ACC112 (cell line): ENCODE data around the gene NUTM2E.
"Not testable (repeated sequence)": the region's sequence is repeated elsewhere in the genome, so short reads cannot be mapped to it uniquely, and the experiment has no call there.

ENCODE experiments used
- H2AFZ ChIP-seq: fragments of 200-600 bp; sonication (generic); one replicate; pipeline ENCODE4 v1.6.0; 2017; ENCODE audit warnings: antibody characterized with exemption, low read length; ENCODE audit not compliant: unreplicated experiment
- H3K27ac ChIP-seq: fragments of 200-600 bp; sonication (generic); 2 replicates; pipeline ENCODE4 v1.5.1; 2014; ENCODE audit warnings: low read depth, mild to moderate bottlenecking, antibody characterized with exemption, low read length, moderate library complexity
- H3K27me3 ChIP-seq: fragments of 200-600 bp; sonication (generic); 2 replicates; pipeline ENCODE4 v1.6.1; 2014; ENCODE audit warnings: mild to moderate bottlenecking, antibody characterized with exemption, low read length, moderate library complexity, mixed read lengths; ENCODE audit not compliant: insufficient read depth
- H3K36me3 ChIP-seq: fragments of 200-600 bp; sonication (generic); 2 replicates; pipeline ENCODE4 v1.6.1; 2016; ENCODE audit warnings: mild to moderate bottlenecking, antibody characterized with exemption, low read length, moderate library complexity, mixed read lengths; ENCODE audit not compliant: insufficient read depth
- H3K4me1 ChIP-seq: fragments of 200-600 bp; sonication (generic); one replicate; pipeline ENCODE4 v1.6.1; 2016; ENCODE audit warnings: low read length, mixed read lengths; ENCODE audit not compliant: insufficient read depth, unreplicated experiment, control insufficient read depth
- H3K4me3 ChIP-seq: fragments of 200-600 bp; sonication (generic); 2 replicates; pipeline ENCODE4 v1.5.1; 2014; ENCODE audit warnings: mild to moderate bottlenecking, low read depth, low read length
- H3K79me2 ChIP-seq: fragments of 200-600 bp; sonication (generic); one replicate; pipeline ENCODE4 v1.6.0; 2016; ENCODE audit warnings: low read length; ENCODE audit not compliant: control insufficient read depth, unreplicated experiment, insufficient read depth

Gene NUTM2E

GRCh38 chr10:79866903-79867551 lies 40.5 kb downstream of the NUTM2E start:
- H3K36me3 ChIP-seq, H3K27ac ChIP-seq, H3K79me2 ChIP-seq, H3K27me3 ChIP-seq, H3K4me1 ChIP-seq, H3K4me3 ChIP-seq, H2AFZ ChIP-seq: not testable (repeated sequence)

- H2AFZ ChIP-seq, H3K4me3 ChIP-seq, H3K79me2 ChIP-seq, H3K27ac ChIP-seq, H3K36me3 ChIP-seq, H3K27me3 ChIP-seq, H3K4me1 ChIP-seq: not testable (repeated sequence)
Observed at GRCh38 chr10:79868023-79868422, 41.5 kb downstream of the NUTM2E start.

GRCh38 chr10:79869439-79870097 lies 43.0 kb downstream of the NUTM2E start:
- not testable (repeated sequence) for H3K4me1 ChIP-seq, H3K79me2 ChIP-seq

GRCh38 chr10:79871729-79872128 lies 45.2 kb downstream of the NUTM2E start:
- not testable (repeated sequence) for H3K4me1 ChIP-seq, H3K4me3 ChIP-seq, H3K79me2 ChIP-seq, H3K27ac ChIP-seq, H3K27me3 ChIP-seq, H2AFZ ChIP-seq, H3K36me3 ChIP-seq

More at GRCh38 chr10:79869439-79870097, 43.0 kb downstream of the NUTM2E start:
- not testable (repeated sequence) for H3K27ac ChIP-seq, H3K4me3 ChIP-seq, H3K36me3 ChIP-seq, H2AFZ ChIP-seq, H3K27me3 ChIP-seq
